Testis (tissue), 3 donors: ENCODE measurements around the gene IKZF3. TPM values are rescaled to one million over a fixed set of nuclear protein-coding genes. Genes with fewer than 3 reads are reported as not detected.
"Not testable (repeated sequence)": the region's sequence is repeated elsewhere in the genome, so short reads cannot be mapped to it uniquely, and the experiment has no call there.

Source experiments
- DNase-seq: peaks from one replicate; pipeline ENCODE4 v3.0.0-alpha.2; 2019
- H3K27ac ChIP-seq, 2 donors: fragments of 200-600 bp; sonication (generic); one replicate each; pipeline ENCODE4 v1.5.1; 2019
- H3K27me3 ChIP-seq: fragments of 200-600 bp; sonication (generic); one replicate; pipeline ENCODE4 v1.5.1; 2019
- H3K36me3 ChIP-seq: fragments of 200-600 bp; sonication (generic); one replicate; pipeline ENCODE4 v1.5.1; 2017; ENCODE audit warnings: low read depth; ENCODE audit errors: missing control alignments
- H3K4me1 ChIP-seq: fragments of 200-600 bp; sonication (generic); one replicate; pipeline ENCODE4 v1.5.1; 2019
- H3K4me3 ChIP-seq, 2 donors: fragments of 200-600 bp; sonication (generic); one replicate each; pipeline ENCODE4 v1.5.1; 2017 to 2019
- H3K9me3 ChIP-seq: fragments of 200-600 bp; sonication (generic); one replicate; pipeline ENCODE4 v1.5.1; 2017
- CTCF ChIP-seq, 3 experiments: fragments of 450-650 bp in 2 of 3; fragments of 200-600 bp in 1 of 3; sonication (generic) in 1 of 3; IDR thresholded peaks; one replicate each; pipeline ENCODE4 v1.5.1; 2016 to 2019; ENCODE audit warnings: antibody characterized with exemption in 3 of 3, mild to moderate bottlenecking in 2 of 3, moderate library complexity in 1 of 3
- POLR2A ChIP-seq: fragments of 450-650 bp; IDR thresholded peaks from one replicate; pipeline ENCODE4 v1.6.1; 2017; ENCODE audit warnings: antibody characterized with exemption, mild to moderate bottlenecking, moderate library complexity
- WGBS, 2 donors: methylation state at CpG; one replicate each; pipeline ENCODE4 v1.1.5; 2018; 5-methylcytosine and 5-hydroxymethylcytosine counted together
- intact Hi-C: fragments of 100-400 bp; cut with DNase I; formaldehyde crosslinking; loops from one replicate; pipeline ENCODE4 v1.15.1; 2023; ENCODE audit warnings: low total_unique reads
- polyA plus RNA-seq: library from polyadenylated mRNA; stranded (reverse); fragments of 350-450 nt; fragmentation: Illumina TruSeq; extraction: RNeasy Lipid Tissue Mini Kit (QIAGEN cat#74804); gene quantifications from one replicate; pipeline ENCODE4 v1.2.3, GENCODE V29; 2014; ENCODE audit warnings: low read depth, low replicate concordance; ENCODE audit not compliant: insufficient read depth
- total RNA-seq, 2 donors: library from RNA; depleted of rRNA; stranded (reverse); fragments of >200 nt; gene quantifications; one replicate each; pipeline ENCODE4 v1.2.3, GENCODE V29; 2016

IKZF3 gene
- total and polyA plus RNA-seq, 3 donors from 2014 or later, result 1.9 to 3.8 (median 3.4) TPM

DNA sequence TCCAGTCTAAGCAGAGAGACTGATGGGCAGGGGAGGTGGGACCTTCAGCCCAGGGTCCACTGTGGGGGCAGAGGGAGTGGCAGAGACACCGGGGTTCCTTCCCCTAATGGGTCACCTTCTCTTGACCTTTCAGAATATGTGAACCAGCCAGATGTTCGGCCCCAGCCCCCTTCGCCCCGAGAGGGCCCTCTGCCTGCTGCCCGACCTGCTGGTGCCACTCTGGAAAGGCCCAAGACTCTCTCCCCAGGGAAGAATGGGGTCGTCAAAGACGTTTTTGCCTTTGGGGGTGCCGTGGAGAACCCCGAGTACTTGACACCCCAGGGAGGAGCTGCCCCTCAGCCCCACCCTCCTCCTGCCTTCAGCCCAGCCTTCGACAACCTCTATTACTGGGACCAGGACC lies 136.6 kb downstream of the IKZF3 start:
- H3K9me3 ChIP-seq, result no peaks in the 10 kb centered on the region
- 77 to 82% methylated on average over 9 to 10 of the region's 10 CpGs for WGBS, 2 donors
- intact Hi-C loops, result no loop called here
- no peak for DNase-seq
- H3K27me3 ChIP-seq, result no peaks in the 10 kb centered on the region
- H3K4me3 ChIP-seq, result no peak overlapping the region
- no peak overlapping the region for H3K27ac ChIP-seq
- H3K36me3 ChIP-seq, result no peaks in the 10 kb centered on the region
- TF ChIP-seq POLR2A (no peak), CTCF (IDR thresholded peaks at IDR 0.05) (no peak)
- peaks cover 6% of the 10 kb centered on the region for H3K4me1 ChIP-seq

DNA sequence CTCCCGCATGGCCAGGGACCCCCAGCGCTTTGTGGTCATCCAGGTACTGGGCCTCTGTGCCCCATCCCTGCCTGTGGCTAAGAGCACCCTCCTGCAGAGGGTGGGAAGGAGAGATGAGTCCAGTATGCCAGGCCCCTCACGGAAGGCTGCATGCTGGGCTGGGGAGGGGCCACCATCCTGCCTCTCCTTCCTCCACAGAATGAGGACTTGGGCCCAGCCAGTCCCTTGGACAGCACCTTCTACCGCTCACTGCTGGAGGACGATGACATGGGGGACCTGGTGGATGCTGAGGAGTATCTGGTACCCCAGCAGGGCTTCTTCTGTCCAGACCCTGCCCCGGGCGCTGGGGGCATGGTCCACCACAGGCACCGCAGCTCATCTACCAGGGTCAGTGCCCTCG lies 137.5 kb downstream of the IKZF3 start:
- H3K27ac ChIP-seq, result no peak overlapping the region
- peaks cover 6% of the 10 kb centered on the region for H3K4me1 ChIP-seq
- H3K36me3 ChIP-seq, result no peaks in the 10 kb centered on the region
- no peak overlapping the region for H3K4me3 ChIP-seq
- TF ChIP-seq POLR2A, result no peak
- TF ChIP-seq CTCF (IDR thresholded peaks at IDR 0.05), result no peak
- 87 to 91% methylated on average over 4 to 9 of the region's 9 CpGs for WGBS, 2 donors
- no peaks in the 10 kb centered on the region for H3K27me3 ChIP-seq
- intact Hi-C loops, result no loop called here
- DNase-seq, result no peak
- H3K9me3 ChIP-seq, result no peaks in the 10 kb centered on the region

GRCh38 chr17:39725923-39726322 lies 138.2 kb downstream of the IKZF3 start:
- DNase-seq, H3K9me3 ChIP-seq, H3K4me3 ChIP-seq, H3K36me3 ChIP-seq, H3K4me1 ChIP-seq, intact Hi-C loops, H3K27ac ChIP-seq, H3K27me3 ChIP-seq: not testable (repeated sequence)
- 97 to 100% methylated on average over 1 of the region's 1 CpG for WGBS, 2 donors

DNA sequence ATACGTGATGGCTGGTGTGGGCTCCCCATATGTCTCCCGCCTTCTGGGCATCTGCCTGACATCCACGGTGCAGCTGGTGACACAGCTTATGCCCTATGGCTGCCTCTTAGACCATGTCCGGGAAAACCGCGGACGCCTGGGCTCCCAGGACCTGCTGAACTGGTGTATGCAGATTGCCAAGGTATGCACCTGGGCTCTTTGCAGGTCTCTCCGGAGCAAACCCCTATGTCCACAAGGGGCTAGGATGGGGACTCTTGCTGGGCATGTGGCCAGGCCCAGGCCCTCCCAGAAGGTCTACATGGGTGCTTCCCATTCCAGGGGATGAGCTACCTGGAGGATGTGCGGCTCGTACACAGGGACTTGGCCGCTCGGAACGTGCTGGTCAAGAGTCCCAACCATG lies 139.4 kb downstream of the IKZF3 start:
- H3K9me3 ChIP-seq, result no peaks in the 10 kb centered on the region
- H3K27ac ChIP-seq, result no peak overlapping the region
- no peaks in the 10 kb centered on the region for H3K36me3 ChIP-seq
- H3K4me3 ChIP-seq, result no peak overlapping the region
- intact Hi-C loops, result no loop called here
- DNase-seq, result no peak
- TF ChIP-seq POLR2A, result no peak
- no peak for TF ChIP-seq CTCF (IDR thresholded peaks at IDR 0.05)
- H3K4me1 ChIP-seq, result peaks cover 3% of the 10 kb centered on the region
- WGBS, 2 donors, result 91 to 94% methylated on average over 8 to 13 of the region's 13 CpGs
- no peaks in the 10 kb centered on the region for H3K27me3 ChIP-seq

GRCh38 chr17:39722965-39723848 lies 140.9 kb downstream of the IKZF3 start:
- 69 to 70% methylated on average over 14 to 34 of the region's 34 CpGs for WGBS, 2 donors
- Histone ChIP-seq H3K9me3 (no peaks in the 10 kb centered on the region), H3K36me3 (no peaks in the 10 kb centered on the region), H3K4me3 (no peak overlapping the region), H3K4me1 (no peaks in the 10 kb centered on the region), H3K27ac (no peak overlapping the region), H3K27me3 (no peaks in the 10 kb centered on the region)
- TF ChIP-seq POLR2A (no peak), CTCF (IDR thresholded peaks at IDR 0.05) (no peak)
- no peak for DNase-seq
- intact Hi-C loops, result no loop called here
